ENCODE results near the gene OR51S1. TPM values are rescaled to one million over a fixed set of nuclear protein-coding genes. Genes with fewer than 3 reads are reported as not detected.

The OR51S1 gene
- total RNA-seq, 2 experiments from 2014 or later: not detected

DNA sequence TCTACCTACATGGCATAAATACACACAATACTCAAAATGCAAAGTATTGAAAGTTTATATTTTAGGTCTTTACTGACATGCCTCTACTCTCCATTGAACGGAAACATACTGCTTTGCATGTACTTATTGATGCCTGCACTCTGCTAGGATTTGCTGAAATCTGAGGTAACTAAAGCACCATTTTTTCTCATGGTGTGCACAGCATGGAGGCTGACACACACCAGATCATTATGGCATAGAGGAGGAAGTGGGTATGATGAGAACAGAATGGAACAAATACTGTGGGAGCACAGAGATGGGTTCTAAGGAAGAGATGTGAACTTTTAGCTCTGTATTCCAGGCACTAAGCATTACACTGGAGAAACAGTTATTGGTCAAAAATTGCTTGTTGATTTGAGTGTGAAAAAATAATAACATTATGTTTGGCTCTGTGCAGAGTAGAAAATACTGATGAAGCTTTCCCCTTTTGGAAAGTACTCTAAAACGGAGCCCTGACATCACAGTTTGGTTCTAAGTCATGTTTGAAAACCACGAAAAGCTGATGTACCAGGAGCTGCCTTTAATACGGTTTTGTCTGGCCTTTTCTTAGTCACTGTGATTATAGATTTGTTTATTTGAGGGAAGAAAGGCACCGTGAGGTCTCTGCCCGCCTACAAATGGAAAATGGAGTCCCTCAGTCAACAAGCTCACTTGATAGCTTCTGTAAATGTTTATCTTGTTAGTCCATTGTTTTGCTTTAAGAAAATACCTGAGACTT lies 50.4 kb downstream of the OR51S1 start:
- H3K27me3 Mint-ChIP-seq (ENCODE audit: low read depth): peaks cover 4% of the 10 kb centered on the region
- H3K36me3 Mint-ChIP-seq (ENCODE audit: low read depth): no peaks in the 10 kb centered on the region
- DNase-seq: no peak
- no peak overlapping the region for H3K27ac Mint-ChIP-seq
- H3K4me1 Mint-ChIP-seq (ENCODE audit: low read depth): no peaks in the 10 kb centered on the region
- no peak overlapping the region for H3K4me3 Mint-ChIP-seq
- no peaks in the 10 kb centered on the region for H3K9me3 Mint-ChIP-seq
- intact Hi-C loops (cut with micrococcal nuclease): no loop called here
- CTCF ChIA-PET: no interaction called here

Other genes starting within 250 kb of the OR51S1 start
- gene TRIM68, start 241.0 kb downstream of the OR51S1 start, total RNA-seq: 10 to 100 TPM; 11.3 to 15.4 TPM
- not detected for gene OR51D1, start 211.7 kb downstream of the OR51S1 start, total RNA-seq
- not detected for gene OR51E1, start 205.2 kb downstream of the OR51S1 start, total RNA-seq
- gene OR51E2, start 151.4 kb downstream of the OR51S1 start, total RNA-seq: not detected
- gene MMP26, start 144.4 kb downstream of the OR51S1 start, total RNA-seq: not detected
- not detected for gene OR51F1, start 79.3 kb downstream of the OR51S1 start, total RNA-seq
- gene OR52R1, start 44.8 kb downstream of the OR51S1 start, total RNA-seq: not detected
- gene OR51F2, start 27.9 kb downstream of the OR51S1 start, total RNA-seq: not detected
- not detected for gene OR51T1, start 32.7 kb upstream of the OR51S1 start, total RNA-seq
- not detected for gene OR51A7, start 54.6 kb upstream of the OR51S1 start, total RNA-seq
- gene OR51G2, start 70.1 kb upstream of the OR51S1 start, total RNA-seq: not detected
- not detected for gene OR51G1, start 75.1 kb upstream of the OR51S1 start, total RNA-seq
- not detected for gene OR51A4, start 98.4 kb upstream of the OR51S1 start, total RNA-seq
- gene OR51A2, start 106.5 kb upstream of the OR51S1 start, total RNA-seq: not detected
- not detected for gene OR51L1, start 145.6 kb upstream of the OR51S1 start, total RNA-seq
- gene OR52J3, start 197.3 kb upstream of the OR51S1 start, total RNA-seq: not detected
- gene OR52E2, start 210.4 kb upstream of the OR51S1 start, total RNA-seq: not detected
- not detected for gene OR52E1, start 220.4 kb upstream of the OR51S1 start, total RNA-seq

Measured in activated naive CD4-positive, alpha-beta T cell treated with anti-CD3 and anti-CD28 coated beads for 36 hours (primary cell).